Cardiac muscle cell (in vitro differentiated cells and primary cell): Measurements from ENCODE around the gene GP9. TPM values are rescaled to one million over a fixed set of nuclear protein-coding genes. Genes with fewer than 3 reads are reported as not detected.

Experiments
- DNase-seq, 2 donors: peaks; one replicate each; pipeline versions ENCODE4 v3.0.0 to v3.0.0-alpha.2; 2010 to 2017; ENCODE audit warnings: low read depth in 1 of 2, low spot score in 1 of 2
- H3K27ac ChIP-seq: fragments of 200-600 bp; sonication (generic); 2 replicates; pipeline ENCODE4 v1.5.1; 2016
- H3K27me3 ChIP-seq: fragments of 200-600 bp; sonication (generic); 2 replicates; pipeline ENCODE4 v1.6.0; 2016; ENCODE audit warnings: control low read depth
- H3K36me3 ChIP-seq: fragments of 200-600 bp; sonication (generic); 2 replicates; pipeline ENCODE4 v1.5.1; 2016; ENCODE audit warnings: control low read depth
- H3K4me1 ChIP-seq: fragments of 200-600 bp; sonication (generic); 2 replicates; pipeline ENCODE4 v1.8.1; 2017; ENCODE audit warnings: low read depth, mild to moderate bottlenecking, mixed run types
- H3K4me3 ChIP-seq: fragments of 200-600 bp; sonication (generic); 2 replicates; pipeline ENCODE4 v1.5.1; 2016; ENCODE audit warnings: mild to moderate bottlenecking
- H3K9me3 ChIP-seq: fragments of 200-600 bp; sonication (generic); 2 replicates; pipeline ENCODE4 v1.5.1; 2017; ENCODE audit warnings: low read depth, mild to moderate bottlenecking, control low read depth
- polyA plus RNA-seq: library from polyadenylated mRNA; unstranded; fragments of >200 nt; fragmentation: Nextera tagmentation; extraction: Ambion mirVana; gene quantifications from 2 replicates; pipeline ENCODE4 v1.2.1, GENCODE V29; 2016
- total RNA-seq: library from RNA; depleted of rRNA; stranded (reverse); fragments of >200 nt; gene quantifications from 2 replicates; pipeline ENCODE4 v1.2.3, GENCODE V29; 2016
- TF ChIP-seq, protein P1 (sequence below): IDR thresholded peaks from 2 replicates; pipeline ENCODE4 v1.5.1; 2012; ENCODE audit warnings: low read depth, mild to moderate bottlenecking, low read length

GP9 gene
- total RNA-seq: not detected in 2 replicates
- not detected in 2 replicates for polyA plus RNA-seq

DNA sequence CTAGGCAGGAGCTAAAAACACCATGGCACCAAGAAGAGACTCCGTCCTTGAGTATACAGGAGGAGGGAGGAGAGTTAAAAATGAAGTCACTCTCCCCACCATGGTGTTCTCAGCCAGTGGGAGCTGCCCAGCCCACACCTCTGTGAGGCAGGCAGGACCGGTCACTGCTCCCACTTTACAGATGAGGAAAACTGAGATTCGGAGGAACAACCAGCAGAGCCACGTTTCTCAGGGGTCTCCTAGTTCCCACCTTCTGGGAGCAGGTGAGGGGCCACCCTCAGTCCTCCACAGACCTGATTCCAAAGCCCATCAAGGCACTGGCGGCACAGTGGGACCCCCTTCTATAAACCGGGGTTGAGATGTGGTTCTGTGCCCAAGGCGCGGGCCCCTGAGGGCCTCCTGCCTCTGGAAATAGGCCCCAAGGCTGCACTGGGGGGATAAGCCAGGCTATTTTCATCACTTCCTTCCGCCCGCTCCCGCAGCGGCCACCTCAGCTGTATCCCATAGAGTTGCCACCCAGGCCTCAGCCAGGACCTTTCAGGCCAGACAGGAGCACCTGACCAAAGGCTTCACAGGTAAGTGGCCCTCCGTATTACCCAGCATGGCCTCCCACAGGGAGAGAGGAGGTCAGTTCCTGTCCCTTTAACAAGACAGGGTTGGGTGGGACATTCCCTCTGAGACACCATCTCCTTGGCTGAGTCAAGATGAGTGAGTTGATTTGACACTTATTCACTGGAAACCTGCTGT is at the start of gene GP9:
Gene GP9 (plus strand): TSS at position 504 of the 747 bp plus-strand sequence. CDS start 961 bp downstream, outside the sequence.
- Histone ChIP-seq H3K9me3 (no peaks in the 10 kb centered on the region), H3K27me3 (no peaks in the 10 kb centered on the region), H3K27ac (no peak within 1 kb of the TSS), H3K4me3 (no peak within 1 kb of the TSS), H3K36me3 (no peaks in the 10 kb centered on the region), H3K4me1 (no peaks in the 10 kb centered on the region)
- no peak for DNase-seq
- TF ChIP-seq, protein P1, sequence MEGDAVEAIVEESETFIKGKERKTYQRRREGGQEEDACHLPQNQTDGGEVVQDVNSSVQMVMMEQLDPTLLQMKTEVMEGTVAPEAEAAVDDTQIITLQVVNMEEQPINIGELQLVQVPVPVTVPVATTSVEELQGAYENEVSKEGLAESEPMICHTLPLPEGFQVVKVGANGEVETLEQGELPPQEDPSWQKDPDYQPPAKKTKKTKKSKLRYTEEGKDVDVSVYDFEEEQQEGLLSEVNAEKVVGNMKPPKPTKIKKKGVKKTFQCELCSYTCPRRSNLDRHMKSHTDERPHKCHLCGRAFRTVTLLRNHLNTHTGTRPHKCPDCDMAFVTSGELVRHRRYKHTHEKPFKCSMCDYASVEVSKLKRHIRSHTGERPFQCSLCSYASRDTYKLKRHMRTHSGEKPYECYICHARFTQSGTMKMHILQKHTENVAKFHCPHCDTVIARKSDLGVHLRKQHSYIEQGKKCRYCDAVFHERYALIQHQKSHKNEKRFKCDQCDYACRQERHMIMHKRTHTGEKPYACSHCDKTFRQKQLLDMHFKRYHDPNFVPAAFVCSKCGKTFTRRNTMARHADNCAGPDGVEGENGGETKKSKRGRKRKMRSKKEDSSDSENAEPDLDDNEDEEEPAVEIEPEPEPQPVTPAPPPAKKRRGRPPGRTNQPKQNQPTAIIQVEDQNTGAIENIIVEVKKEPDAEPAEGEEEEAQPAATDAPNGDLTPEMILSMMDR: no peak

DNA sequence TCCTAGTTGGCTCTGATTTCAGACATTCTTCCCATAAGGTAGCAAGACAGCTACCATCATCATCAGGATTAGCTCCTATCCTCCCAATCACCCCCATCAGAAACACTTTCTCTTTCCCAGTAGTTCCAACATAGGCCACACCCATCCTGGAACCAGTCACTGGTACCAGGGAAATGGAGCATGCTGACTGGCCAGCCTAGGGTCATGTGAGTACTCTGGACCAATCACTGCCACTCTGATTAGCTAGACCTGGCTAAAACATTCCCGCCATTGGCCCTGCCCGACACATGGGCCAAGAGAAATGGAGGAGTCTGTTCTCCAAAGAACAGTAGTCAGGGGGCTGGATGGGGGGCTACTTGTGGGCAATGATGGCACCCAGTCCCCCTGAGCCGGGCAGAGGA is 47.1 kb upstream of the GP9 start:
- Histone ChIP-seq H3K27ac (no peak overlapping the region), H3K36me3 (no peaks in the 10 kb centered on the region), H3K9me3 (no peaks in the 10 kb centered on the region), H3K4me3 (no peak overlapping the region), H3K4me1 (peaks cover 8% of the 10 kb centered on the region), H3K27me3 (peaks cover 14% of the 10 kb centered on the region)
- TF ChIP-seq, protein P1: no peak
- no peak for DNase-seq

DNA sequence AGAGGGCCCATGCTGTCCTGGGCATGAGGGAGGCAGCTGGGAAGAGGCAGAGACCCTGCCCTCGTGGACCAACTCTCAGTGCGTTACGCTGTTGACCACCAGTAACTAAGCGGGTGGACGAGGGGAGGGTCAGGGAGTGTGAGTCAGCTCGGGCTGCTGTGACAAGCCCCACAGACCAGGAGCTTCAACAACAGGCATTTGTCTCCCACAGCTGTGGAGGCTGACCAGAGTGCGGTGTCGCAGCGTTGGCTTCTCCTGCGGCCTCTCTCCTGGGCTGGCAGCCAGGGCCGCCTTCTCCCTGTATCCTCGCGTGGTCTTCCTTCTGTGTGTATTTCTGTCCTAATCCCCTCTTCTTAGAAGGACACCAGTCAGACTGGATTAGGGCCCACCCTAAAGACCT is 46.4 kb upstream of the GP9 start:
- no peaks in the 10 kb centered on the region for H3K36me3 ChIP-seq
- no peak overlapping the region for H3K4me3 ChIP-seq
- H3K4me1 ChIP-seq: peaks cover 8% of the 10 kb centered on the region
- H3K27ac ChIP-seq: no peak overlapping the region
- TF ChIP-seq, protein P1: no peak
- H3K9me3 ChIP-seq: no peaks in the 10 kb centered on the region
- no peak for DNase-seq
- peaks cover 7% of the 10 kb centered on the region for H3K27me3 ChIP-seq

DNA sequence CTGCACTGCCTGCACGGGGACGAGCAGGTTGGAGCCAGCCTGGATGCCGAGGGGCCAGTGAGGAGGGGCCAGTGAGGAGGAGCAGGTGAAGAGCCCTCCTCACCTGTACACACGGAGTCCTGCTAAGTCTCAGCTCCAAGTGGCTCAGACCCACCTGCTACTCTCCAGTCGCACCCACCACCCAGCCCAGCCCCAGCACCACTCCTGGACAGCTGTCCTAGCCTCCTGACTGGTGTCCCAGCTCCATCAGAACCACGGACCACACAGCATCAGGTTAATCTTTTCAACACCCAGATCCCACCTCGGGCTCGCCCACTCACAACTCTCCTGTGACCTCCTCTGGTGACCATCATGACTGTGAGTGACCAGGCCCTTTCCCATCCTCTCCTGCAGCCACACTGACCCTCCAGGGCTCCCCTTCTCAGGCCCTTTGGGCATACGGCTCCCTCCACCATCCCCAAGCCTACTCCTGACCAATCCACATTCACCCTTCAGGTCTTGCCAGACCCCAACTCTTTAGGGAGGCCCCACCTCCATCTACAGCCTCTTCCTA is 45.7 kb upstream of the GP9 start:
- Histone ChIP-seq H3K27me3 (no peaks in the 10 kb centered on the region), H3K9me3 (no peaks in the 10 kb centered on the region), H3K4me3 (no peak overlapping the region), H3K36me3 (no peaks in the 10 kb centered on the region), H3K4me1 (peaks cover 8% of the 10 kb centered on the region), H3K27ac (no peak overlapping the region)
- no peak for DNase-seq
- TF ChIP-seq, protein P1: no peak

DNA sequence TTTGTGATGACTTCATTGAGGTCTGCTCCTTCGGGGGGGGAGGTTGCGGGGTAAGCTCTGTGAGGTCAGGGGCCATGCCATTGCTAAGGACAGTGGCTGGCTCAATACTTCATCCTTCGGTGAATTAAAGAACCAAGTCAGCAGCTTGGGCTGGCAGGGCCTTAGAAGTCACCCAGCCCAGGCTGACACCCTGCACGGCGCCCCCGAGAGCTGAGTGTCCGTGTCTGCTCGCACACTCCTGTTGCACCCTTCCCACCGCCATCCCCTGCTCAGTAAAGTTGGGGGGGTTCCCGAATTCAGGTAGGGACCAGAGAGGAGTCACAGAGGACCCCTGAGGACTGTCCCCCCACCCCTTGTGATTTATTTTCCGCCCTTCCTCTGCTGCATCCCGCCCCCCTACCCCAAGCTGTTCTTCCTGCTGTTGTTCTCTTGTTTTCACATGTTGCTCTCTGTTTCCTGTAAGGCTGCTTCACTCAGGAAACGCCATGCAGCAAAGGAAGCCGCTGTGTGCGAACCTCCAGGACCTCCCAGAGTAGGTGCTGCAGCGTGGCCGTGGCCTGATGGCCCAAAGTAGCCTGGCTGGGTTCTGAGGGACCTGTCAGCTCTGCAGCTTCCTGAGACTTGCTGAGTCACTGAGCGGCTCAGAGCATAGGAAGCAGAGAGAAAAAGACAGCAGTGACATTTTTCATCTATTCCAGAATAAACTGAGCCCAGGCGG is 45.0 kb upstream of the GP9 start:
- peak in 1 of 2 donors; percentile 36 for DNase-seq
- Histone ChIP-seq H3K4me3 (no peak overlapping the region), H3K4me1 (peaks cover 8% of the 10 kb centered on the region), H3K27ac (no peak overlapping the region), H3K9me3 (no peaks in the 10 kb centered on the region), H3K36me3 (no peaks in the 10 kb centered on the region), H3K27me3 (no peaks in the 10 kb centered on the region)
- TF ChIP-seq, protein P1: no peak
